BE2C (cell line): ENCODE results near the gene ESPNL.

Experiments
- DNase-seq: peaks from one replicate; pipeline ENCODE4 v3.0.0-alpha.2; 2020
- H3K27me3 ChIP-seq: fragments of 250-450 bp; sonication (Bioruptor Pico); 2 replicates; pipeline ENCODE4 v1.5.1; 2020; ENCODE audit warnings: mild to moderate bottlenecking
- H3K36me3 ChIP-seq: fragments of 250-450 bp; sonication (Bioruptor Pico); 2 replicates; pipeline ENCODE4 v1.5.1; 2020; ENCODE audit warnings: mild to moderate bottlenecking
- H3K4me1 ChIP-seq: fragments of 250-450 bp; sonication (Bioruptor Pico); 2 replicates; pipeline ENCODE4 v1.5.1; 2020
- H3K4me3 ChIP-seq: 2 replicates; pipeline ENCODE4 v1.5.1; 2011; ENCODE audit warnings: low read depth, low read length
- H3K9me3 ChIP-seq: fragments of 250-450 bp; sonication (Bioruptor Pico); 2 replicates; pipeline ENCODE4 v1.5.1; 2020
- TF ChIP-seq, protein P1 (sequence below): IDR thresholded peaks from 2 replicates; pipeline ENCODE4 v1.5.1; 2012; ENCODE audit warnings: mild to moderate bottlenecking, low read depth, low read length

ESPNL gene

DNA sequence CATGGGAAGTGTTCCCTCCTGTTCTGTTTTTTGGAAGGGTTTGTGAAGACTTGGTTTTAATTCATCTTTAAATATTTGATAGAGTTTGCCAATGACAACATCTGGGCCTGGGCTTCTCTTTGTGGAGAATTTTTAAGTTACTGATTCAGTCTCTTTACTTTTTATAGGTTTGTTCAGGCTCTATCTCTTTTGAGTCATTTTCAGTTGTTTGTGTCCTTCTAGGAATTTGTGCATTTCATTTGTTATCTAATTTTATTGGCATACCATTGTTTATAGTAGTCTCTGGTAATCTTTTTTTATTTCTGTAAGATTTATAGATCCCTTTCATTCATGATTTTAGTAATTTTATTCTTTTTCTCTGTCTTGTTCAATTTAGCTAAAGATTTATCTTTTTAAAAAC lies 24.7 kb upstream of the ESPNL start:
- no peaks in the 10 kb centered on the region for H3K9me3 ChIP-seq
- peaks cover 78% of the 10 kb centered on the region for H3K36me3 ChIP-seq
- H3K27me3 ChIP-seq = no peaks in the 10 kb centered on the region
- TF ChIP-seq, protein P1, sequence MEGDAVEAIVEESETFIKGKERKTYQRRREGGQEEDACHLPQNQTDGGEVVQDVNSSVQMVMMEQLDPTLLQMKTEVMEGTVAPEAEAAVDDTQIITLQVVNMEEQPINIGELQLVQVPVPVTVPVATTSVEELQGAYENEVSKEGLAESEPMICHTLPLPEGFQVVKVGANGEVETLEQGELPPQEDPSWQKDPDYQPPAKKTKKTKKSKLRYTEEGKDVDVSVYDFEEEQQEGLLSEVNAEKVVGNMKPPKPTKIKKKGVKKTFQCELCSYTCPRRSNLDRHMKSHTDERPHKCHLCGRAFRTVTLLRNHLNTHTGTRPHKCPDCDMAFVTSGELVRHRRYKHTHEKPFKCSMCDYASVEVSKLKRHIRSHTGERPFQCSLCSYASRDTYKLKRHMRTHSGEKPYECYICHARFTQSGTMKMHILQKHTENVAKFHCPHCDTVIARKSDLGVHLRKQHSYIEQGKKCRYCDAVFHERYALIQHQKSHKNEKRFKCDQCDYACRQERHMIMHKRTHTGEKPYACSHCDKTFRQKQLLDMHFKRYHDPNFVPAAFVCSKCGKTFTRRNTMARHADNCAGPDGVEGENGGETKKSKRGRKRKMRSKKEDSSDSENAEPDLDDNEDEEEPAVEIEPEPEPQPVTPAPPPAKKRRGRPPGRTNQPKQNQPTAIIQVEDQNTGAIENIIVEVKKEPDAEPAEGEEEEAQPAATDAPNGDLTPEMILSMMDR = no peak
- no peak overlapping the region for H3K4me3 ChIP-seq
- no peak for DNase-seq
- H3K4me1 ChIP-seq = no peaks in the 10 kb centered on the region

DNA sequence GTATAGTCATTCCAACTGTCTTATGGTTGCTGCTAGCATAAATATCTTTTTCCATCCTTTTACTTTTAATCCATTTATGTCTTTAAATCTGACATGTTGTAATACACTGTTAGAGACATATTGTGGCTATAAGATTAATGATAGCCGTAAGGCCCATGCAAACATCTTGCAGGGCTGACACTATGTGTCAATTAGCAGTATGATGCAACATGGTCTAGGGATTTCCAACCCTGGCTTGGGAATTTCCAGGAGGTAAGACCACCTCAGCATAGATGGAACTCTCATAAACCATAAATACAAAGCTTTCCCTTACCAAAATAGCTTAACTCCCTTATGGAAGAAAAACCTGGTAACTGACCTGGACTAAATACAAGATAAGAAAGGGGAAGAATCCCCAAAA lies 22.8 kb upstream of the ESPNL start:
- H3K36me3 ChIP-seq = peaks cover 74% of the 10 kb centered on the region
- no peaks in the 10 kb centered on the region for H3K27me3 ChIP-seq
- TF ChIP-seq, protein P1 = no peak
- no peaks in the 10 kb centered on the region for H3K9me3 ChIP-seq
- H3K4me3 ChIP-seq = no peak overlapping the region
- peaks cover 5% of the 10 kb centered on the region for H3K4me1 ChIP-seq
- no peak for DNase-seq

DNA sequence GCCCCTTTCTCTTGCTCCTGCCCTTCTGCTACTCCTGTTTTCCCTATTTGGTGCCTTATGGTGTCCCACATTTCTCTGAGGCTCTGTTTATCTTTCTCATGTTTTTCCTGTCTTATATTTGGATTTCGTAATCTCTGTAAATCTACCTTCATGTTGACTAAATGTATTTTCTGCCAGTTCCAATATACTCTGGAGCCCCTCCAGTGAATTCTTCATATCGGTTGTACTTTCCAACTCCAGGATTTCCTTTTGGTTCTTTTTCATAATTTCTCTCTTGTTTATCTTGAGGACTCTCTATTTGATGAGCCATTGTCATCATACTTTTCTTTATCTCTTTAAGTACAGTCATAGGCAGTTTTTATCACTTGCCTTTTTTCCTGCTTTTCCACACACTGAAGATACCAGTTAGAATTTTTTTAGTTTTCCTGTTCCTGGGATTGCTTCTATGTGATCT lies 20.2 kb upstream of the ESPNL start:
- no peak for DNase-seq
- Histone ChIP-seq H3K36me3 (peaks cover 69% of the 10 kb centered on the region), H3K4me1 (peaks cover 5% of the 10 kb centered on the region), H3K4me3 (no peak overlapping the region), H3K27me3 (no peaks in the 10 kb centered on the region), H3K9me3 (no peaks in the 10 kb centered on the region; the same call in 1 of the 2 replicates)
- TF ChIP-seq, protein P1 = no peak

DNA sequence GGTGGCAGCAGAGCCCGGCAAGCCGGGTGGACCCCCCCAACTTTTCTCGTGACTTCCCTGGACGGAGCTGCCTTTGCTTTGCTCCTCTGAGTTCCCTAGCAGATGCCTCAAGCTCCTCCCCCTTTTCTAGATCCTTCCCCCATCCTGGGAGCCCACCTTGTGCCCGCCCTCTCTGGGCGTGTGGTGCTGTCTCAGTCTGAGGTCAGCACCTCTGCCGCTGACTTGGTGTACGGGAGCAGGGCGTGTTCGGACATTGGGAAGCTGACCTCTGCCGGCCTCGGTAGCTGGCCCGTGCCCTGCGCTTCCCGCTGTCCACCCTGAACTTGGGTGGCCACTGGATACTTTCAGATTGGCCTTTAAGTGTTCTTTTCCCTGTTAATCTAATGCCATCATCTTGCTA lies 19.6 kb upstream of the ESPNL start:
- no peaks in the 10 kb centered on the region for H3K27me3 ChIP-seq
- DNase-seq = no peak
- H3K4me1 ChIP-seq = peaks cover 5% of the 10 kb centered on the region
- H3K36me3 ChIP-seq = peaks cover 68% of the 10 kb centered on the region
- no peaks in the 10 kb centered on the region; the same call in 1 of the 2 replicates for H3K9me3 ChIP-seq
- TF ChIP-seq, protein P1 = no peak
- H3K4me3 ChIP-seq = no peak overlapping the region

DNA sequence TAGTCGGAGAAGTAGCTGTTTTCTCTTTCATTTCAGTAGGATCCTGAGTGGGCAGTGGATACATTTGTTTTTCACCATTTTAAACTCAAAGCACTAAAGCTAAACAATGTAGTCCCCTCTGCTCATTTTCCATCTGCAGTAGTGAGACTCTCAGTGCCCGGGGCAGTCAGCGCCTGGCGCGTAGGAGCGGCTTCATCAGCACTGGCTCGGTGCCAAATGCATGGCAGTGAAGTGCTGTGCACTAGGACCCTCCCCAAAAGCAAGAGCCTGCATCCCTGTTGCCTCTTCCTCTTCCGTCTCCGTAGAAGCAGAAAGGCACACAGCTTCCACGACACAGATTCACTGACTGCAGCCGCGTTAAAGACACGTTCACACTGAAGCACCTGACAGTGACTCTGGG lies 19.0 kb upstream of the ESPNL start:
- H3K9me3 ChIP-seq = no peaks in the 10 kb centered on the region; the same call in 1 of the 2 replicates
- peaks cover 5% of the 10 kb centered on the region for H3K4me1 ChIP-seq
- DNase-seq = peak; percentile 89
- no peaks in the 10 kb centered on the region for H3K27me3 ChIP-seq
- H3K36me3 ChIP-seq = peaks cover 72% of the 10 kb centered on the region
- no peak overlapping the region for H3K4me3 ChIP-seq
- TF ChIP-seq, protein P1 = no peak

DNA sequence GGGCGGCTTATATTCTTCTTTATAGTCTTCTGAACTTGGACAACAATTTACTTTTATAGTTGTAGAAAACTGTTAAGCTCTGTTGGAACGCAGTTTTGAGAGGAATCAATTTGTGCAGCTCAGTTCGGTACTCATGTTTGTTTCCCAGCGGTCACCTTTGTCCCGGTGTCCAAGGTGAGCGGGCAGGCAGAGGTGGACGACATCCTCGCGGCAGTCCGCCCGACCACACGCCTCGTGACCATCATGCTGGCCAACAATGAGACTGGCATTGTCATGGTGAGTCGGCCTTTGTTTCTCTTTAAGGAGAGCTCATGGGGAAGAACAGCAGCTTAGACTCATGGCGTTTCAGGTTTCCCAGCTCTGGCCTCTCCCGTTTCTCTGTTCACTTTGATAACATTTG lies 18.6 kb upstream of the ESPNL start:
- H3K36me3 ChIP-seq = peaks cover 74% of the 10 kb centered on the region
- no peak overlapping the region for H3K4me3 ChIP-seq
- DNase-seq = no peak
- H3K9me3 ChIP-seq = no peaks in the 10 kb centered on the region; the same call in 1 of the 2 replicates
- no peaks in the 10 kb centered on the region for H3K27me3 ChIP-seq
- TF ChIP-seq, protein P1 = no peak
- peaks cover 5% of the 10 kb centered on the region for H3K4me1 ChIP-seq
